GM21737 (cell line): Measurements from ENCODE around the gene GP1BB.

ENCODE experiments used
- ATAC-seq: cut with Tn5 transposase; IDR thresholded peaks from one replicate; pipeline ENCODE4 v1.9.1; 2021; ENCODE audit warnings: mild to moderate bottlenecking, moderate library complexity; ENCODE audit not compliant: unreplicated experiment

GP1BB gene

DNA sequence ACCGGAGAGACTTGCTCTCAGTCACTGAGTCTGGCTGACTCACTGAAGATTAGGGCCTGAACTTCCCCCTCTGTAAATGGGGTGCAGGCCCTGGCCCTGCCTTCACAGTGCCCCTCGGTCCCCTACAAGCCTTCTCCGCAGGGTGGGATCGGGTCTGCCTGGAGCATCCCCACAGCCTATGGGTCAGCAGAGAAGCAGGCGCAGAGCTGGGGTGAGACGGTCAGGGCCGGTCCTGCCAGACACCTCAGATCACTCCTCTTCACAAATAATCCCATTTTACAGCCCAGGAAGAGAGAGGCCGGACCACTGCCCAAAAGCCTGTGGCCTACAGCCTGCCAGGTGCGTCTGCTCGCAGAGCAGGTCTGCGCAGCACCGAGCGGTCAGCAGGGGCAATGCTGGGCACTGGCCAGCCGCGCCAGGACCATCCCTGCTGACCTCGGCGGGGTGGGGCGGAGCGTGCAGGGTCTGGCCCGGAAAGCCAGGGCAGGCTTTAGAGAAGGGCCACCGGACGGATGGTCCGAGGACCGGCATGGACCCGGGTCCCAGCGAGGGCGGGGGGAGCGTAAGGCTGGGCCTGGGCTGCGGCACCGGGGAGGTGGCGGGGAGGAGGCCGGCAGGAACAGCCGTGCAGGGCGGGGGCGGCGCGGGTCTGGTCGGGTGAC is 9.6 kb upstream of the GP1BB start:
- no peak for ATAC-seq

DNA sequence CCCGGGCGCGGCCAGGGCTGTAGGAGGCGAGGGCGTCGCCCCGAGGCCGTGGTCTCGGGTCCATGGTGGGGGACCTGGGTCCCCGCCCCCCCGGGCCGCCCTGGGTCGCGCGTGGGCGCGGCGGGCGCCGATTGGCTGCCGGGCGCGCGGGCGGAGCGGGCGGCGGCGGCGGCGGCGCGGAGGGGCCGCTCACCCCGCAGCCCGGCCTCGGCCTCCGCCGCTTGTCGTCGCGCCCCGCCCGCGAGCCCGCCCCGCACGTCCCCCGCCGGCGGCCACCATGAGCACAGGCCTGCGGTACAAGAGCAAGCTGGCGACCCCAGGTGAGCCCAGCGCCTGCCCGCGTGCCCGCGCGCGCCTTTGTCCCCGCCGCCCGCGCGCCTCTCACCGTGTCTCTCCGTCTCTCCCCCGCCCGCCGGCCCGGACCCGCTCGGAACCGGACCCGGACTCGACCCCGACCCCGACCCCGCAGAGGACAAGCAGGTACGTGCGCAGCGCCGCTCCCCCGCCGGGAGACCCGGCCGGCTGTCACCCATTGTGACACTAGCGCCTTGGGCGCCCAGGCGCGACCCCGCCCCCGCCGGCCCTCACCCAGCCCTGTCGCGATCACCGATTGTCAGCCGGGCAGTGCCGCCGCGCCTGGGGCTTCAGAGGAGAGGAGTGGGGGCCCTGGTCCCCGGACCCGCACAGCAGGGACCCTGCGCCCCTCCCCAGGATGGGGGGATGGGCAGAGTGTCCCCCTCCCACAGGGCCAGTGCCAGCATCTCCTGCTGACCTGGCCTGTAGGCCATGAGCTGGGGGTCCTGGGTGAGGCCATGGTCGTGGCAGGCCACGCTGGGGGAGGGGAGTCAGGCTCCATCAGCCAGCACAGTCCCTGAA is 8.8 kb upstream of the GP1BB start, which contains the start of gene SEPTIN5:
TSS of gene SEPTIN5 (plus strand) at position 192 of the 876 bp plus-strand sequence. CDS start at position 278, 86 bp downstream.
- no peak for ATAC-seq

DNA sequence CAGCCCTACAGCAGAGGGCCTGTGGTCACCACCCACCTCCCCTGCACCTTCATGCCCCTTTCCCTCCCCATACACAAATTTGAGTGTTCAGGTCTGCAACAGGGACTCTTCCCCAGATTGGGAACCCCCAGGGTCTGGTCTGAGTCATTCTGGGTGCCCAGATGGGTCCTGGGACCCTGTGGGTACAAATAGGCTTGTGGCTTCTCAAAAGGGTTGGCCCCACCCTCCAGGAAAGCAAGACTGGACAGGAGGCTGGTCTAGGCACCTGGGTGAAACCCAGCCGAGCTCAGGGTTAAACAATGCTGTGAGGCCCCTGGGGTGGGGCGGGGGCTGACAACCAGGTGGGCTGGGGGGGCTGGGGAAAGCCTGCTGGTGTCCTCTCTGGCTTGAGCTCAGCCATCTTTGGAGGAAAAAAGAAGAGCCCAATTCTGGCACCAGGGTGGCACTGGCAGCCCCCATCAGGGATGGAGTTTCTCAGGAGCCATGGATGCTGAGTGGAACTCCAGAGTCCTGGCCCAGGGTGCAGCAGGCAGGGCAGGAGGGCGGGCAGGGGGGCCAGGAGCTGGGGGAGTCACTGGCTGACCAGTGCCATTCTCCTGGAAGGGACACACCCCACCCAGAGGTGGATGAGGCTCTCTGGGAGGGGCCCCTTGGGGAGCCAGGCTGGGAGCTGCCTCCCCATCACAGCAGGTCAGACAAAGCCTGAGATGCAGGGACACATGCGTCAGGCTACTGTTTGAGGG is 8.0 kb upstream of the GP1BB start:
- ATAC-seq: no peak

DNA sequence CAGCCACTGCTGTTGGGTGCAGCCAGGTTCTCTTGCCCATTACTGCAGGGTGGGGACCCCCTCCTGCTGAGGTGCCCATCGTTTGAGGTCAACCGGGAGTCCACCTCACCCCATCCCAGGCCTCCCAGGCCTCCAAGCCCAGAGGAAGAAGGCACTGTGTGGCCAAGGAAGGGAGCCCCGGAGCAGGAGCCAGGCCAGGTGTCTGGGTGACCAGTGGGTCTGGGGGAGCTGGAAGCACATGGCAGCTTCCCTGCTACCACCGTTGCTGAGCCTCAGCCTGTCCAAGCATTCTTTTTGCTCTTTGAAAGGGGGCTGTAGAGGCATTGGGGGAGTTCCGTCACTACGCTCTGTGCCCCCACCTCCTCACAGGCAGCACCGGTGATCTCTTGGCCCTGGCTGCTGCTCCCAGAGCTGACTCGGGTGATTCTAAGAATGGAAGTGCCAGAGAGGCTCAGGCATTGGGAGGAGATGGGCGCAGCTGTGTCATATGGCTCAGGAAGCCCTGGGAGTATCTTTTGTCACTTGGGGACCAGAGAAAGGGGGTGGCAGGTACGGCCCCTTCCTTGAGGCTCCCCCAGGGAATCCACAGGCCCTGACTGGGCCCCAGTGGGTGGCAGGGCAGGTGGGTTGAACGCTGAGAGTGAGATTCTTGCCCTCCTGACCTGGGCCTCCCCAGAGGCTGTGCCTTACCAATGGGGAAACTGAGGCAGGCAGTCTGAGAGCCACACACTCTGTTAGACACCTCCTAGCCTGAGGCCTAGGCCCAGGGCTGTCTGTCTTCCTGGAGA is 7.1 kb upstream of the GP1BB start:
- ATAC-seq: no peak

DNA sequence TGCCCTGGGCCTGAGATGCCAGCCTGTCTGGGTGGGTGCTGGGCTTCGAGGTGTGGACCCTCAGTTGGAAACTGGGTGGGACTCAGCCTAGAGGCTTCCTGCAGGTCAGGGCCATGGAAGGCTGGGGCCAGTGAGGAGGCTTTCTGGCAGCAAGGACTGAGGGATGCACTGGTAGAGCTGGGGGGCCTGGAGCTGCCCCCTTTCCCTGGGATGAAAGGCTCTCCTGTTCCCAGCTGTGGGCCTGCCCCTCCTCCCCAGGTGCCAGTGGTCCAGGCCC is 6.6 kb upstream of the GP1BB start:
- ATAC-seq: no peak

DNA sequence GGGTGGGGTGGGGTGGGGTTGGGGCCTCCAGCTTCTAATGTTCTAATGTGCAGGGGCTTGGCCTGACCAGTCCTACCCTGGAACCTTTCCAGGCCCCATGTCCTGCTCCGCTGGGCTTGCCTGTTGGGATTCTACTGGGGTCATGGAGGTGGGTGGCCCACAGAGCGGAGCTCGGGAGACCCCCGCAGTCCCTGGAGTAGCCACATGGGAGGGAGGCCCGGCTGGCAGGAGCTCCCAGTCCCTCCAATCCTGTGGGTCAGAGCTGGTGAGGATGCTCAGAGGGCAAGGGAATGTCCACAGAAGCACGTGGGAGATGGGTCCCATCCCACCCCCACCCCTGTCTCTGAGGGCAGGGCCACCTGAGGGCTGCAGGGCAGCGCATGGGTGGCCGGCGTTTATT is 6.2 kb upstream of the GP1BB start:
- ATAC-seq: no peak

- ATAC-seq: peak; percentile 46
Measured at GRCh38 chr22:19717691-19718455, 5.5 kb upstream of the GP1BB start.

GRCh38 chr22:19718456-19719049 is 4.8 kb upstream of the GP1BB start:
- ATAC-seq: no peak

- no peak for ATAC-seq
Measured at GRCh38 chr22:19719050-19719482, 4.3 kb upstream of the GP1BB start.

- ATAC-seq: no peak
Measured at GRCh38 chr22:19719488-19720021, 3.8 kb upstream of the GP1BB start.

DNA sequence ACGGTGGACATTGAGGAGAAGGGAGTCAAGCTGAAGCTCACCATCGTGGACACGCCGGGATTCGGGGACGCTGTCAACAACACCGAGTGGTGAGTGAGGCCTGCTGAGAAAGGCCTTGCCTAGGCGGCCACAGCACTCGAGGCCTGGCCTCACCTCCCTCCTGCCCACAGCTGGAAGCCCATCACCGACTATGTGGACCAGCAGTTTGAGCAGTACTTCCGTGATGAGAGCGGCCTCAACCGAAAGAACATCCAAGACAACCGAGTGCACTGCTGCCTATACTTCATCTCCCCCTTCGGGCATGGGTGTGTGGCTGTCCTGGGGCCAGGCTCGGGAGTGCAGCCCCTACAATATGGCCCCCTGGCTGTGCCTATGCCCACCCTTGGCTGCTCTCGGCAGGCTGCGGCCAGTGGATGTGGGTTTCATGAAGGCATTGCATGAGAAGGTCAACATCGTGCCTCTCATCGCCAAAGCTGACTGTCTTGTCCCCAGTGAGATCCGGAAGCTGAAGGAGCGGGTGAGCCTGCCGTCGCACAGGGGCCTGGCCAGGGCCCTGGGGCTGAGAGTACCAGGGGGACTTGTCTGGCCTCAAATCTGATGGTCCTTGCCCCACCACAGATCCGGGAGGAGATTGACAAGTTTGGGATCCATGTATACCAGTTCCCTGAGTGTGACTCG is 3.0 kb upstream of the GP1BB start:
- no peak for ATAC-seq

DNA sequence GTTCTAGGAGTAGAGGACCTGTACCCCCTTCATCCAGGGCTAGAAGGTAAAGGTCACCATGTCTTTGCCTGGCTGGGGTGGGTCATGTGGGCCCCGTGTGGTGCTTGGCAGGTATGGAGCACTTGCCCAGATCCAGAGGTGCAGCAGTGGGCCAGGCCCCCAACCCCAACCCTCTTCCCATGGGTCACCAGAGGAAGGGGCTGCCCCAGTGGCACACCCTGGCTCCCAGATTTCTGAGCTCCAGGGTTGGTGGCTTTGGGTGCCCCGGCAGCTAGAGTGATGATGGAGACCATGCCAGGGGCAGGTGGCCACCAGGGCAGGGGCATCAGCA is 2.4 kb upstream of the GP1BB start:
- no peak for ATAC-seq

- no peak for ATAC-seq
Measured at GRCh38 chr22:19721330-19722177, 1.8 kb upstream of the GP1BB start.

GRCh38 chr22:19722178-19722981 is 959 bp upstream of the GP1BB start:
- ATAC-seq: no peak

GRCh38 chr22:19722982-19723231 is 432 bp upstream of the GP1BB start:
- no peak for ATAC-seq

DNA sequence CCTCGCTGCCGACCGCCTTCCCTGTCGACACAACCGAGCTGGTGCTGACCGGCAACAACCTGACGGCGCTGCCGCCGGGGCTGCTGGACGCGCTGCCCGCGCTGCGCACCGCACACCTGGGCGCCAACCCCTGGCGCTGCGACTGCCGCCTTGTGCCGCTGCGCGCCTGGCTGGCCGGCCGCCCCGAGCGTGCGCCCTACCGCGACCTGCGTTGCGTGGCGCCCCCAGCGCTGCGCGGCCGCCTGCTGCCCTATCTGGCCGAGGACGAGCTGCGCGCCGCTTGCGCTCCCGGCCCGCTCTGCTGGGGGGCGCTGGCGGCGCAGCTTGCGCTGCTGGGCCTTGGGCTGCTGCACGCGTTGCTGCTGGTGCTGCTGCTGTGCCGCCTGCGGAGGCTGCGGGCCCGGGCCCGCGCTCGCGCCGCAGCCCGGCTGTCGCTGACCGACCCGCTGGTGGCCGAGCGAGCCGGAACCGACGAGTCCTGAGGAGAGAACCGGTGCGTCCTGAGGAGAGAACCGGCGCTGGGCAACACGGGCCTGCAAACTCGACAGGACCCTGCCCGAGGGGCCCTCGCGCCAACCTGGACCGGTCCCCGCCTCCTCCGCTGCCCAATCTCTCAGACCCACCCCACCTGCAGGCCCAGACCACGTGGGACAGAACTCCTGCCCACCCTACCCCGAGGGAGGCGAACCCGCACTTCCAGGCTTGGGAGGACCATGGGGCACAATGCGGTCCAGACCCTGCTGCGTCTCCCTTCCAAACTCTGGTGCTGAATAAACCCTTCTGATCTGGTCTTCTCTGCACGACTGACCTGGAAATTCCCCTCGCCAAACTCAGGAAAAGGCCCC is 866 bp downstream of the GP1BB start:
- ATAC-seq: no peak
